Right lobe of liver (tissue), 6 donors: ENCODE data around the gene UBE2N. TPM values are rescaled to one million over a fixed set of nuclear protein-coding genes. Genes with fewer than 3 reads are reported as not detected.
"Not testable (repeated sequence)": the region's sequence is repeated elsewhere in the genome, so short reads cannot be mapped to it uniquely, and the experiment has no call there.

Experiments used
- ATAC-seq, 4 donors: fragments of 200-7000 bp; cut with Tn5 transposase; one replicate each; pipeline ENCODE4 v1.9.1; 2020; ENCODE audit warnings: mild to moderate bottlenecking in 4 of 4, moderate library complexity in 4 of 4
- DNase-seq, 3 donors: peaks; one replicate each; pipeline ENCODE4 v3.0.0-alpha.2; 2020
- H3K27ac ChIP-seq, 3 donors: fragments of 200-600 bp; one replicate each; pipeline ENCODE4 v1.8.0; 2022
- H3K27me3 ChIP-seq, 2 donors: fragments of 200-600 bp; one replicate each; pipeline ENCODE4 v1.8.0; 2022
- H3K36me3 ChIP-seq, 4 donors: fragments of 200-600 bp; sonication (generic) in 1 of 4; one replicate each; pipeline versions ENCODE4 v1.5.1 to v1.8.0; 2017 to 2022; ENCODE audit warnings: control low read depth in 1 of 4
- H3K4me1 ChIP-seq, 4 donors: fragments of 200-600 bp; sonication (generic) in 1 of 4; one replicate each; pipeline versions ENCODE4 v1.5.1 to v1.8.0; 2017 to 2022; ENCODE audit warnings: control low read depth in 1 of 4
- H3K4me3 ChIP-seq, 3 donors: fragments of 200-600 bp; one replicate each; pipeline ENCODE4 v1.8.0; 2022
- H3K9me3 ChIP-seq, 4 donors: fragments of 200-600 bp; sonication (generic) in 1 of 4; one replicate each; pipeline versions ENCODE4 v1.5.1 to v1.8.0; 2017 to 2022; ENCODE audit warnings: control low read depth in 1 of 4
- CTCF ChIP-seq, 4 donors: fragments of 200-600 bp in 3 of 4; fragments of 450-650 bp in 1 of 4; IDR thresholded peaks; one replicate each; pipeline versions ENCODE4 v1.5.1 to v1.8.0; 2016 to 2022; ENCODE audit warnings: antibody characterized with exemption in 4 of 4, mild to moderate bottlenecking in 2 of 4
- POLR2A ChIP-seq: fragments of 450-650 bp; IDR thresholded peaks from one replicate; pipeline ENCODE4 v1.6.1; 2017; ENCODE audit warnings: antibody characterized with exemption, mild to moderate bottlenecking
- WGBS: methylation state at CpG from one replicate; pipeline ENCODE4 v1.1.6; 2018; ENCODE audit warnings: low coverage, low lambda C conversion rate; ENCODE audit not compliant: insufficient coverage; ENCODE audit errors: missing lambda C conversion rate; 5-methylcytosine and 5-hydroxymethylcytosine counted together
- intact Hi-C, 2 donors: fragments of 100-400 bp; cut with DNase I; formaldehyde crosslinking; loops; one replicate each; pipeline versions ENCODE4 v1.11.2 to v1.14.1; 2022
- total RNA-seq, 6 experiments: library from RNA; depleted of rRNA in 2 of 6; stranded (reverse); fragments of >200 nt in 2 of 6; fragmentation: NEBNext Ultra II Directional in 3 of 6; extraction: Animal tissue kit (Norgen Biotek cat#: 25700) in 3 of 6; gene quantifications; one replicate each; pipeline versions ENCODE4 v1.1.0 to v1.2.4, GENCODE V29; 2016 to 2023
- donor health status: DM: no; HTN: yes; CAD: no.
- donor health status: DM: no; HTN: no; CAD: no.
- donor health status: DM: no; HTN: no; CAD: no.
- donor health status: DM: no; HTN: yes; CAD: no.
- donor health status: DM: no; HTN: yes; CAD: no.

The UBE2N gene
- total RNA-seq, 6 experiments from 2014 or later = 22.0 to 36.2 (median 28.6) TPM

GRCh38 chr12:93403988-93404803, 37.6 kb downstream of the UBE2N start:
- 71% methylated on average over 7 of the region's 7 CpGs for WGBS

GRCh38 chr12:93402333-93403311, 39.1 kb downstream of the UBE2N start:
- intact Hi-C loops = no loop called here

More at GRCh38 chr12:93403988-93404803, 37.6 kb downstream of the UBE2N start:
- TF ChIP-seq CTCF (IDR thresholded peaks at IDR 0.05) = no peak
- TF ChIP-seq POLR2A = no peak
- H3K27me3 ChIP-seq = no peaks in the 10 kb centered on the region
- H3K4me3 ChIP-seq = no peak overlapping the region
- DNase-seq (no peak), ATAC-seq (peak; percentile 77 to 87 (median 82))
- peaks cover 0 to 15% (median 6%) of the 10 kb centered on the region in 4 donors for H3K4me1 ChIP-seq
- no peaks in the 10 kb centered on the region for H3K36me3 ChIP-seq
- peak overlapping the region in 1 of 3 donors; percentile 50 for H3K27ac ChIP-seq
- no peaks in the 10 kb centered on the region for H3K9me3 ChIP-seq
- intact Hi-C loops = no loop called here

GRCh38 chr12:93399183-93399863, 42.4 kb downstream of the UBE2N start:
- H3K36me3 ChIP-seq, DNase-seq, H3K27ac ChIP-seq, H3K4me3 ChIP-seq, H3K27me3 ChIP-seq, H3K9me3 ChIP-seq: not testable (repeated sequence)
- peaks cover 0 to 34% (median 12%) of the 10 kb centered on the region in 4 donors for H3K4me1 ChIP-seq
- WGBS = no CpG with 5 or more reads among the region's 5 CpGs
- peak; percentile 93 to 98 (median 94) for ATAC-seq
- intact Hi-C loops = loop anchor here in 1 of 2 donors (5.0 kb wide), 1 partner anchor 412 kb away; no protein-coding TSS in a partner anchor

More at GRCh38 chr12:93402333-93403311, 39.1 kb downstream of the UBE2N start:
- Histone ChIP-seq H3K4me1 (peaks cover 0 to 18% (median 7%) of the 10 kb centered on the region in 4 donors), H3K27me3 (no peaks in the 10 kb centered on the region), H3K36me3 (peaks cover 0 to 4% (median 0%) of the 10 kb centered on the region in 4 donors), H3K27ac (no peak overlapping the region), H3K4me3 (no peak overlapping the region), H3K9me3 (no peaks in the 10 kb centered on the region)
- DNase-seq (no peak), ATAC-seq (no peak)
- TF ChIP-seq CTCF (IDR thresholded peaks at IDR 0.05) = no peak
- no peak for TF ChIP-seq POLR2A
- WGBS = 78% methylated on average over 11 of the region's 11 CpGs

- H3K27ac ChIP-seq = peak overlapping the region in 2 of 3 donors; percentile 22 to 40
- no peaks in the 10 kb centered on the region for H3K9me3 ChIP-seq
- no peak overlapping the region for H3K4me3 ChIP-seq
- TF ChIP-seq CTCF (IDR thresholded peaks at IDR 0.05) (no peak), POLR2A (no peak)
- WGBS = 18% methylated on average over 10 of the region's 12 CpGs
- intact Hi-C loops = loop anchor here in 1 of 2 donors (5.0 kb wide), 1 partner anchor 410 kb away; no protein-coding TSS in a partner anchor
- peaks cover 0 to 8% (median 4%) of the 10 kb centered on the region in 4 donors for H3K36me3 ChIP-seq
- peaks cover 0 to 25% (median 9%) of the 10 kb centered on the region in 4 donors for H3K4me1 ChIP-seq
- H3K27me3 ChIP-seq = no peaks in the 10 kb centered on the region
- peak in 1 of 3 donors; percentile 63 for DNase-seq
- peak; percentile 48 to 63 (median 56) for ATAC-seq
These were observed 44.3 kb downstream of the UBE2N start for GRCh38 chr12:93397412-93397811.
